DOHH2 (cell line): Measurements from ENCODE around the gene SLC9A8.

Source experiments
- H3F3A ChIP-seq: fragments of 200-600 bp; sonication (generic), shearing (Covaris generic); 2 replicates; pipeline ENCODE4 v1.6.0; 2016; ENCODE audit warnings: antibody characterized with exemption, mild to moderate bottlenecking; ENCODE audit not compliant: control insufficient read depth, insufficient read depth
- H3K27ac ChIP-seq: fragments of 200-600 bp; sonication (generic); 2 replicates; pipeline ENCODE4 v1.5.1; 2014; ENCODE audit warnings: low read depth, mild to moderate bottlenecking, low read length, moderate library complexity
- H3K27me3 ChIP-seq: fragments of 200-600 bp; sonication (generic); 2 replicates; pipeline ENCODE4 v1.6.1; 2014; ENCODE audit warnings: mild to moderate bottlenecking, low read length, mixed read lengths; ENCODE audit not compliant: control insufficient read depth
- H3K36me3 ChIP-seq: fragments of 200-600 bp; sonication (generic); 2 replicates; pipeline ENCODE4 v1.6.1; 2014; ENCODE audit warnings: mild to moderate bottlenecking, low read length, moderate library complexity, mixed read lengths; ENCODE audit not compliant: control insufficient read depth
- H3K4me1 ChIP-seq: fragments of 200-600 bp; sonication (generic); 2 replicates; pipeline ENCODE4 v1.6.1; 2014; ENCODE audit warnings: mild to moderate bottlenecking, low read length, mixed read lengths; ENCODE audit not compliant: control insufficient read depth
- H3K4me2 ChIP-seq: fragments of 200-600 bp; sonication (generic); 2 replicates; pipeline ENCODE4 v1.6.0; 2014; ENCODE audit warnings: mild to moderate bottlenecking, low read length, moderate library complexity
- H3K4me3 ChIP-seq: fragments of 200-600 bp; sonication (generic); 2 replicates; pipeline ENCODE4 v1.5.1; 2014; ENCODE audit warnings: mild to moderate bottlenecking, low read length, mixed read lengths
- H3K79me2 ChIP-seq: fragments of 200-600 bp; sonication (generic); 2 replicates; pipeline ENCODE4 v1.6.1; 2014; ENCODE audit warnings: mild to moderate bottlenecking, low read length, mixed read lengths; ENCODE audit not compliant: control insufficient read depth
- H3K9me2 ChIP-seq: fragments of 200-600 bp; sonication (generic); replicated peaks from 2 replicates; pipeline ENCODE4 v1.6.1; 2014; ENCODE audit warnings: mild to moderate bottlenecking, low read length, mixed read lengths; ENCODE audit not compliant: control insufficient read depth
- H3K9me3 ChIP-seq: fragments of 200-600 bp; sonication (generic); 2 replicates; pipeline ENCODE4 v1.6.1; 2014; ENCODE audit warnings: antibody characterized with exemption, low read length, mixed read lengths; ENCODE audit not compliant: control insufficient read depth, insufficient read depth
- H4K20me1 ChIP-seq: fragments of 200-600 bp; sonication (generic); 2 replicates; pipeline ENCODE4 v1.6.0; 2014; ENCODE audit warnings: low read depth, mild to moderate bottlenecking, antibody characterized with exemption, low read length, moderate library complexity; ENCODE audit not compliant: control insufficient read depth, insufficient read depth
- CTCF ChIP-seq: fragments of 200-600 bp; sonication (generic); IDR thresholded peaks from one replicate; pipeline ENCODE4 v1.5.1; 2014; ENCODE audit warnings: antibody characterized with exemption, mild to moderate bottlenecking, low read depth, low read length; ENCODE audit not compliant: poor library complexity, severe bottlenecking
- EZH2phosphoT487 ChIP-seq: fragments of 200-600 bp; sonication (generic); IDR thresholded peaks from 2 replicates; pipeline ENCODE4 v1.6.1; 2017; ENCODE audit warnings: borderline replicate concordance, mild to moderate bottlenecking, antibody characterized with exemption, low read length, moderate library complexity, mixed read lengths

The SLC9A8 gene

DNA sequence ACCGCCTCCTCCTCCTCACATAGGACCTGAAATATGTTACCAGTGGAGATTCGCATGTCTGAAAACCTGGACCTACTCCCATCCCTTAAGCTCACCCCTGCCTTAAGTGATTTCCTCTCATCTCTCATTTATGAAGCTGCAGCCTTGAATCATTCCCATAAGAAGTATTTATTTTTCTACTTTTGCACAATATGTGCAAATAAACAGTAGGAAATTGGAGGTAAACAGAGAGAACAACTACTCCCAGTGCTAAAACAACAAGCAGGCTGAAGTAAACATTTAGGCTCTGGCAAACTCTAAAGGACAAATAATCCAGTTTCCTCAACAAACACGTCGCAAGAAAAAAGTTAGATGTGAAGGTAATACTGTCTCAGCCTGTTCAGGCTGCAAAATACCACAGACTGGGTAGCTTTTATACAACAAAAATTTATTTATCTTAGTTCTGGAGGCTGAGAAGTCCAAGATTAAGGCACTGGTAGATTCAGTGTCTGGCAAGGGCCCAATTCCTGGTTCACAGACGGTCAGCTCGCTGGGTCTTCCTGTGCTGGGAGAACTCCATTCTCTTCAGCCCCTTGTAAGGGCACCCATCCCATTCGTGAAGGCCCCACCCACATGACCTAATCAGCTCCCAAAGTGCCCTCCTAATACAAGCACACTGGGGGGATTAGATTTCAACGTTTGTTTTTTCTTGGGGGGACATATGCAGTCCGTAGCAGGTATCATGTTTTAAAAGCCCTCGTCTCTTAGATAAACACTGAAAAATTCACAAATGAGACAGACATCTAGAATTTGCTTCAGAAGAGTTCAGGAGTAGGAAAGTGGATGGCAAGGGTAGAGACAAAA is 87.1 kb downstream of the SLC9A8 start:
- Histone ChIP-seq H3K4me2 (no peak overlapping the region), H3K9me2 (no peaks in the 10 kb centered on the region), H4K20me1 (no peaks in the 10 kb centered on the region), H3K9me3 (no peaks in the 10 kb centered on the region), H3K27ac (no peak overlapping the region), H3K79me2 (no peaks in the 10 kb centered on the region), H3K27me3 (no peaks in the 10 kb centered on the region), H3F3A (no peaks in the 10 kb centered on the region), H3K4me1 (no peaks in the 10 kb centered on the region), H3K36me3 (peaks cover 5% of the 10 kb centered on the region), H3K4me3 (no peak overlapping the region)
- TF ChIP-seq CTCF (no peak), EZH2phosphoT487 (no peak)

GRCh38 chr20:49901588-49901987 is 89.0 kb downstream of the SLC9A8 start:
- Histone ChIP-seq H3K9me2 (no peaks in the 10 kb centered on the region), H3K4me1 (no peaks in the 10 kb centered on the region), H3K9me3 (no peaks in the 10 kb centered on the region), H3K27me3 (no peaks in the 10 kb centered on the region), H3K27ac (no peak overlapping the region), H3K4me3 (no peak overlapping the region), H3K79me2 (no peaks in the 10 kb centered on the region), H3K36me3 (peaks cover 23% of the 10 kb centered on the region), H3K4me2 (no peak overlapping the region), H3F3A (no peaks in the 10 kb centered on the region), H4K20me1 (no peaks in the 10 kb centered on the region)
- TF ChIP-seq CTCF, result no peak
- no peak for TF ChIP-seq EZH2phosphoT487

DNA sequence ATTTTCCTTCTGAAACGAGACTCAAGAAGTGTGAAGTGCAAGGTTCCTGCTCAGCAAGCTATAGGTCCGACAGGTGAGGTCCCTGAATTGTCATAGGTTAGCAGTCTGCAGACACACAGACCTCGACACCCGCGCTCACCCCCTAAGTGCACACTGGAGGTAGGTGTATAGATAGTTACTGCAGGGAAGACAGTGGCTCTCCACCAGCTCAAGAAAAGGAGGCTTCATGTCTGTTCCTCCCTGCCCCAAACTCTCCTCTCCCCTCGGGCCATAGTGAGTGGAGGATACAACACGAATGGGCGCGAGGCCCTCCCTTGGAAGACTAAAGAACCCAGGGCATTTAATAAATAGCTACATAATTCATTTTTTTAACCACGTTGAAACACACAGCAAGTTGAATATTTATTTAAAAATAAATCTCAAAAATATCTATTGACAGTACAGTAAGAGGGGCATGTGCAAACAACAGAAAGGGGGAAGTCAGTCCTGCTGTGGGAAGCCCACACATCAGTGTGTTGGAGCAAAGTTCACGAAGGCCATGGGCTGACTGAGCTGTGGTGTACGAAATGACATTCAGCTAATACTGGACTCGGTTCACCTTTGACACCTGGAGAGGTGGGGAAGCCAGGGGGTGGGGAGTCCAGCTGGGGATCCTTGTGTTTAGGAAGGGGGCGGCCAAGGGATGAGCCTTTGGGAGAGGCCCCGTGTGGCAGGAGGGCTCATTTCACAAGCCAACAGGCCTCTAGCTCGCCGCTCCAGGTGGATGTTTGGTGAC is 92.0 kb downstream of the SLC9A8 start:
- no peak overlapping the region for H3K4me2 ChIP-seq
- H3K27ac ChIP-seq, result no peak overlapping the region
- H3K27me3 ChIP-seq, result no peaks in the 10 kb centered on the region
- no peaks in the 10 kb centered on the region for H3K4me1 ChIP-seq
- peaks cover 32% of the 10 kb centered on the region for H3K36me3 ChIP-seq
- H3K9me2 ChIP-seq, result no peaks in the 10 kb centered on the region
- H3F3A ChIP-seq, result no peaks in the 10 kb centered on the region
- no peaks in the 10 kb centered on the region for H3K9me3 ChIP-seq
- H3K4me3 ChIP-seq, result no peak overlapping the region
- H3K79me2 ChIP-seq, result peaks cover 9% of the 10 kb centered on the region
- H4K20me1 ChIP-seq, result no peaks in the 10 kb centered on the region; the same call in 1 of the 2 replicates
- TF ChIP-seq EZH2phosphoT487, result no peak
- no peak for TF ChIP-seq CTCF
